Measurements from ENCODE around the gene NUDCD2.

The NUDCD2 gene, protein sequence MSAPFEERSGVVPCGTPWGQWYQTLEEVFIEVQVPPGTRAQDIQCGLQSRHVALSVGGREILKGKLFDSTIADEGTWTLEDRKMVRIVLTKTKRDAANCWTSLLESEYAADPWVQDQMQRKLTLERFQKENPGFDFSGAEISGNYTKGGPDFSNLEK

DNA sequence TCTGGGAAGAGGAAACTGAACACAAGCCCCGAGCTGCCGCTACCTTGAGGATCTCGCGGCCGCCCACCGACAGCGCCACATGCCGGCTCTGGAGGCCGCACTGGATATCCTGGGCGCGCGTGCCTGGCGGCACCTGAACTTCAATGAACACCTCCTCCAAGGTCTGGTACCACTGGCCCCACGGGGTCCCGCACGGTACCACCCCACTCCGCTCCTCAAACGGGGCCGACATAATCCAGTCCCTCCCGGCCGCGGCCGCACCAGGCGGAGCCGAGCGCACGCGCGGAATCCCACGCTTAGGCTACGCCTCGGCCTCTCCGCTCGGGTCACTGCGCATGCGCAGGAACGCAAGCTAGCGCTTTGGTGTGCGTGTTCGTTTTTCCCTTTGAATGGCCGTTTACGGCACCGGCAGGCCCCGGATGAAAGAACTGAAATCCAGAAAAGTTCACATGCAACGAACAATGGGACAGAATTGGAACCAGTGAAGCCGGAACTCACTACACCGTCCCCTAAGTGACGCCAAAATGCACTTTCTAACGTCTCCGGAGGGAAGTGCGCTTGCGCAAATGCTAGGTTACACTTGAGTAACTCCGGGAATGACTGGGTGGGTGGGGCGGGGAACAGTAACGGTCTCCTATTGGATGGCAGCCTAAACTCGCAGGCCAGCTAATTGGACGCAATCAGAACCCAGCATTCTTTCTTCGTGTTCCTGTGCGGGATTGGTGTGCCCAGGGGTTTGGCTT, at the start of gene NUDCD2:
Gene NUDCD2, minus strand, starts transcription at position 284 of the 743 bp plus-strand sequence. Its CDS starts 52 bp downstream, at position 232.
- DNase-seq = peak; percentile 99

DNA sequence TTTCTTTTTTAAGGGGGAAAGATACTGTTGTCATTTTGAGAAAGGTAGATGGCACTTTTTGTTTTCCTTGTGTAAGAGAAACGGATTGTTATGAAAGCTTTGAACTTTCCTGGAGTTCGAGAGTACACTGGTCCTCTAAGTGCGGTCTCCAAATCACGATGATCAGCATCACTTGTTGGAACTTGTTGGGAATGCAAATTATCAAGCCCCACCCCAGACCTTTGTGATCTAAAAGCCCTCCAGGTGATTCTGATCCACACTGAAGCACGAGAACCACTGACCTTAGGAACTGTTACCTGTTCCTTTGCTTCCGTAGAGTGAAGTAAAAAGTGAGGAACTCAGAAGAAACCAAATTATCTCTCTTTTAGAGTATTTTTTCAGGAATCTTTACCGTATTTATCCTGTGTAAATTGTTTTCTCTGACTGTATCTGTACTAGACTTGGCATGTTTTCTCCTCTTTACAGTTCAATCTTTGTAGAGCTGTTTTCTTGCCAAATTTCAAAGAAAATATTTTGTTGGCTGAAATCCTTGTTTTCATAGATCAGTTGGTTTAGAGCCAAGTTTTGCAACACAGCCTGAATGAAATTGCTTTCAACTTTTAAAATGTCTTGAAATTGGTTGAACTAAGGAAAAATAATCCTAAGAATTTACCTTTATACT, 49.5 kb upstream of the NUDCD2 start:
- no peak for DNase-seq

DNA sequence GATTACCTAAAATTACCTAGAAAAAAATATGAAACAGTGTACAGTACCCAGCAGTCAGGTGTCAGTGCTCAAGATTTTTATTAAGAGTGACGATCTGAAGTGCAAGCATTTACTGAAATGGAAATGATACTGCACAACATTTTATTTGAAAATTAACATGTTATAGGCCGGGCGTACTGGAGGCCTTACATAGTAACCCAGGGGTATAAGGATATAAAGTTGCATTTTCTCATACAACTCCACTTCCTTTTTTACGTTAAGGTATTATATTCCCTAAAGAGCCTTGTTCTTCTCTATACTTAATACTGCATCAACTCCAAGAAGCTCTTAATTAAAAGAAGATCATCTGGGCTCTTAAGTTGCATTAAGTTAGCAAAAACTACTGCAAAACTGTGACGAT, 48.9 kb upstream of the NUDCD2 start:
- DNase-seq = no peak

DNA sequence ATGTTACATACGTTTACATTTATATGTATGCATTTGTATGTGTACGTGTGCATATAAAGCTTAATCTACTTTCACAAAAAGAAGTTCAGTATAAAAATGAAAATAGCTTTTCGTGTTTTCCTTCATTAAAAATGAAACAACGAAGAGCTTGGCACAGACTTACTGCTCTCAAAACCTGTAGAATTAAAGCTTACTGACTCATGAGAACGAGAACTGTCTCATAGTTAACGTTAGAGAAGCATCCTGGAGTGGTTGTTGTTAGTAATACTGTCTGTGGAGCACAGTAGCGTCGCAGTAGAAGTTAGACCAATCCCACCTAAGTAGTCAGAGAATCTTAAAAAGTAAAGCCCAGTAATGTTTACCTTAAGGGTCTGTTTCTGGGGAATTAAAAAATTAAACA, 46.8 kb upstream of the NUDCD2 start:
- DNase-seq = no peak

DNA sequence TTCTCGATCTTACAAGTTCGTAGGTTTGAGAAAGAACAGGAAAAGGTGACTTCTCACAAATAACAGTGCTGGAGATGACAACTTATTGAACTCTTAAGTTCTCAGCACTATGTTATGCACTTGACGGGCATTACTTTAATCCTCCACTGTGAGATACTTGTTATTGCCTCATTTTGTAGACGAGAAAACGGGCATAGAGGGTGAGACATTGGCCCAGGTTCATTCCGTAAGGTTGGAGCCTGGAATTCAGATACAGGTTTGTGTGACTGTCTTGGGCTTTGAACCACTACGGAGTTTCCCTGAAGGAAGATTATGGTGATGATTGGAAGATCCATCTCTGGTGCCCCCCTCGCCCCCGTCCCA, 46.2 kb upstream of the NUDCD2 start:
- DNase-seq = no peak

DNA sequence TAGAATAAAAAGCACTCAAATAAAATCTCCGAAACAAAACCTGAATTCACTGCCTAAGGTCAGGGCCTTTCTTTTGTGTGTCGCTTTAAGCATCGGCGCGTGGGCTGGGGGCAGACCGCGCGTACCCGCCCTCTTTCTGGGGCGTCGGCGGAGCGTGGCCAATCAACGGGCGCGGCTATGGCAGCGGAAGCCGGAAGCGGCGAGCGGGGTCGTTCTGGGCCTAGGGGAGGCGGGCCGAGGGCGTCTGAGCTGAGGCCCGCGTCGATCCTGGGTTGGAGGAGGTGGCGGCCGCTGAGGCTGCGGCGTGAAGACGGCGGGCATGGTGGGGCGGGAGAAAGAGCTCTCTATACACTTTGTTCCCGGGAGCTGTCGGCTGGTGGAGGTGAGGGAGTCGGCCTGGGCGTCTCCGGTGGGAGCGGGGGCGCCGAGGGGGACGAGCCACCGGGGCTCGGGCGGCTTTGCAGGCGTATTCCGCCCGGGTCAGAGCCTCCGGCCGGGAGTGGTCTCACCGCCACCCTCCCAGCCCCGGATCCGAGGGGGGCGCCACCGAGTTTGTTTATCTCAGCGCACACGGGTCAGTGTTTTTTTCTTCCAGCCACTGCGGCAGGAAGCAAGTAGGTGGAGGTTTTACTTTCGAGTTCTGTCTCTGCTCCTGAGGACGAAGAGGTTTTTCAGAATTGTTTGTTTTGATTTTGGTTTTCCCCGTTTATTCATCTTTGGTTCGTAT, 45.6 kb upstream of the NUDCD2 start, which contains the start of gene MAT2B:
Gene MAT2B, plus strand, starts transcription at position 252 of the 727 bp plus-strand sequence. Its CDS starts 68 bp downstream, at position 320.
- DNase-seq = peak; percentile 98

DNA sequence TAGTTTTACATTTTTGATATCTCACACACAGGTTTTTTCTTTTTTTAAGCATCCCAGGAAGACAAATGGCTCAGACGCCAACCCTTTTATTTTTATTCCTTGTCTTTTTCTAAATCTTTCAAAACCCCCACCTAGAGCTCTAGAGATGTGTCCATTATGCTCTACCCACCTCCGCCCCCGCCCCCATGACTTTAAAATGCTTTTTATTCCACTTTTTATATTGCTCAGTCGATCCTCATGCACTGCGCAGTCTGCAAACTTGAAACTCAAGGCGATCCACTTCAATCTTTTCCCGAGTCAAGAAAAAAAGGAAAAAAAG, 45.1 kb upstream of the NUDCD2 start:
- no peak for DNase-seq

DNA sequence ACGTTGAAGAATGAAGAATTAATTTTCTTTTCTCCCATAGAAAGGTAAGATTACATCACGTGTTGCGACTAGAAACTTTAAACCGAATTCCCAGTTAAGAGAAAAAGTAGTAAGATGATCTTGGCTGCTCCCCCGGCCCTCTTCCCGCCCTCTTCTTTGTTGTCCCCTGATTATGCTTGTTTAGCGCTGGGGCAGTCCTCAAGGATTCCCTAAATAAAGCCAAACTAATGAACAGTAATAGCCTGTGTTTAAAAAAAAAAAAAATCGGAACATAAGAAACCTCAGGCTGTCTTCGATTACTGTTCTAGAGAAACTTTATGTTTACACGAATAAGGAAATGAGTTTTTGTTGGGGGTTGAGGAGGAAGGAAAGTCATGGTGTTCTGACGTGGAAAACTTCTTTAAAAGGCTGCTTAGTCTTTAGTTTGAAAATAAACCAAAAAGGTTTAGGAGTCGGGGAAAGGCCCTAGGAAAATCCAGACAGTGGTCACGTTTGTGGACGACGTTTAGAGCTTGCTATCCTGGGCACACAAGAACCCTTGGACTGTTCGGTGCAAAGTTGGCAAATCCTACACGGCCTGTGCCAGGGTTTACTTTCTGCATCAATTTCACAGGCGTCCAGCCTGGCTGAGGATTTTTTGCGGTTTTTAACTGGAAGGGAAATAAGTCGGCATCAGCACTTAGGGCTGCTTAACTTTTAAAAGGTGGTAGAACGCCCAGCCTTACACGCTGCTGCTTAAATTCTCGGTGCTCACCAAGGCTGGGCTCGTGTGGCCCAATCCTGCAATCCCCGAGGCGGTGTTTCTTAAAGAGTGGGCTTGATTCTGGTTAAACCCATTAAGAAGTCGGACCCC, 44.4 kb upstream of the NUDCD2 start:
- peak; percentile 80 for DNase-seq

DNA sequence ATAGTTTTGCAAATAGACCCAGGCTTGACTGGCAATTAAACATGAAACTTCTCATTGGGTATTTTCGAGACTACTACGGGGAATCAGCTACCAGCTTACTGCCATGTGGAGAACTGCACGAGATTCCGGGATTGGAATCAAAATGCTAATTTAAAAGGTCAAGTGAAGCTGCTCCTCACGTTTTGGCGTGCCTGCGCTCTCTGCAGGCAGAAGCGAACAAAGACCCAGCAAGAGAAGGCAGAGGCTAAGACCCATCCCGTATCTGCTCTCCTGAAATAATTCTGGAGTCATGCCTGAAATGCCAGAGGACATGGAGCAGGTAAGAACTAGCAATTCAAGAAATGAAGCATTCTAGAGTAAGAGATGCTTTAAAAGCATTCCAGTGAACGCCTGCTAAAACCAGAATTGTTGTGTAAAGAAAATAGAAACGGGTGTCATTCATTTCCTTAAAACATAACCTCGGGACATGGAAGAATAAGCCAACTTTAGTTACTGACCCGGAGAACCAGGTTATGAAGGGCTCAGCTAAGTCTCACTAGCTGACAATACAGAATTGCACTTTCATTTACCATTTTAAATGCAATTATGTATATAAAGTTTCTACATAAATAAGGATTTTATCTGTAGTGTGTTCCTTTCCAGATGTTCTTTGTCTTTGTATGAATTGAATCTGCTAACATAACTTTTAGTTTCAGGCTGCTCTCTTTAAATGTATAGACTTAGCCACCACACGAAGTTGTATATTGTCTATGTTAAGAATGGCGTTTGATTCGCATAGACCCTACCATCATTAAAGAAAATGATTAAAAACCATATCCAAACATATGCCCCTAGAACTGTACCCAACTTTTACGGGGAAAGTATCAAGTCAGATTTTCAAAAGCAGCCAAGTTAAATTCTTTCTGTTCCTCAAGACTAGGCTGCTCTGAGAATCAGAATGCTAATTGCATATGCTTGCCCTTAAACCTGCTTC, 43.5 kb upstream of the NUDCD2 start:
- peak; percentile 85 for DNase-seq

DNA sequence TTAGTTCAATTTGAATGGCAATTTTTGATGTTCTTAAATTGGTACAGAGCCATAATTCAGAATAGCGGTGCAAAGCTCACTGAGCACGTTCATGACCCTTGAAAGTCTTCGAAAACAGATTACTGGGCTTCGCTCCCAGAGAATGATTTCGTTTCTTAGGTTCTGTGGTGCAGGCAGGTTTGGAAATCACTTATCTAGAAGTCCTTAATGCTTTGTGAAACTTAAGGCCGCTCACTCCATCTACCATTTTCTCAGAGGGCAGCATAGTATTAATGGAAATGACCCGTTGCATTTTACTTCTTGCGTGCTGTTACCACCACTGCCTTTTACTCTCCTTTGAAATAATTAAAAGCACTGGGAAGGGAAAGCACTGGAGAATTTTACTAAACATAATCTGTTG, 42.6 kb upstream of the NUDCD2 start:
- DNase-seq = no peak

DNA sequence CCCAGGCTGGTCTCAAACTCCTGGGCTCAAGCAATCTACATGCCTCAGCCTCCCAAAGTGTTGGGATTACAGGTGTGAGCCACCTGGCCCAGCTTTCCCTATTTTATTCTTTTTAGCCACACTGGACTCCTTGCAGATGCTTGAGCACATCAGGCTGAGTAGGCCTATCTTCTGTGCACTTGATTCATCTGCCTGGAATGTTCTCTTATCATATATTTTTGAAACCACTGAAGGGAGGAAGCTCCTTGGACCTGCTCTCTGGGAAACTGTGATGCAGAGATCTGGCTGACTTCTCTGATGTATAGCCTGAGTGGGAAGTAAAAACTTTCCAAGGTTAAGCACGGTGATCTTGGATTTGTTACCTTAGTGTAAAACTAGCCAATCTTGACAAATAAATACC, 39.0 kb upstream of the NUDCD2 start:
- DNase-seq = no peak

DNA sequence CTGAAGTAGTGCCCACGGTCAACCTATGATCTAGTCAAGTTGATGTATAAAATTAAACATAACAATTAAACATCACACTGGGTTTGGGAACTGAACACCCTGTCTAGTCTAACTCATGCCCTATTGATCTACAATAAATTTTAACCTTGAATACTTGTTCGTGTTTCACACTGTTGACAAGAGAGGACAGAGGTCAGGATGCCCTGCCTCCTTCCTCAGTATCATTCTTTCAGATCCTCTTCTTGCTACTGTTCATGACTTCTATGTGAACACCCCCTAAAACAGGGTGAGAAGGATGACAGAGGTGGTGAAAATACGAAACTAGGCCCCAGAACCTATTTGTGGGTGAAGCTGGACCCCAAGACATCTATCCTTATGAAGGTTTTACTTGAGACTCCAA, 37.4 kb upstream of the NUDCD2 start:
- DNase-seq = no peak

DNA sequence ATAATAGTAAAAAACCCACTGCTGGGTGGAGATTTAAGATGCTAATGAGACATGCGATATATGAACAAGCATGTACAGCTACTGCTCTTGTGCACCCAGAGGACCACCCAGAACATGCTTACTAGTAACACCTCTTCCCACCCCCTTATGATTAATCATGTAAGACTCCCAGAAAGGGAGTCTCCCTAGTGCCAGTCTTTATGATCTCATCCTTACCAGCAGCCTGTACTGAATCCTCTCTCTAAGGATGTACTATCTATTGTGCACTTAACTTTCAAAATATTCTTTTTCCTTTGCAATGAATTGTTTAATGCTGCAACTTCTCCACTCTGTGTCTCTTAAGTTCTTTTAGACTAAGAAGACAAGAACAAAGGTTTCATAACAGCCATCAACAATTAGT, 36.4 kb upstream of the NUDCD2 start:
- no peak for DNase-seq

DNA sequence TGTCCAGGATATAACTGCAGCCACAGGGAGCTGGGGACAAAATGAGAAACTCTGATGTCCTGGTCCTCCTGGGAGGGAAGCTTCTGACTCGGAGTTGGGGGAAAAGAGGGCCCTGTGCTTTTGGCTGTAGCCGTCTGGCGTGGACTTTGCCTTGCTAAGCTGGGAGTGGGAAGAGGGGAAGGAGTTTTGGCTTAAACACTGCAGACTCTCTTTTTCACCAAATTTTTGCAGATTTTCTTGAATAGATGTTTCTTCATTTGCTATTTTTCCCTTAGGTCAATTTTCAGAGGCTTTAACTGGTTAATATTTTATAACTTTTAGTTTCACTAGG, 29.8 kb upstream of the NUDCD2 start:
- no peak for DNase-seq

DNA sequence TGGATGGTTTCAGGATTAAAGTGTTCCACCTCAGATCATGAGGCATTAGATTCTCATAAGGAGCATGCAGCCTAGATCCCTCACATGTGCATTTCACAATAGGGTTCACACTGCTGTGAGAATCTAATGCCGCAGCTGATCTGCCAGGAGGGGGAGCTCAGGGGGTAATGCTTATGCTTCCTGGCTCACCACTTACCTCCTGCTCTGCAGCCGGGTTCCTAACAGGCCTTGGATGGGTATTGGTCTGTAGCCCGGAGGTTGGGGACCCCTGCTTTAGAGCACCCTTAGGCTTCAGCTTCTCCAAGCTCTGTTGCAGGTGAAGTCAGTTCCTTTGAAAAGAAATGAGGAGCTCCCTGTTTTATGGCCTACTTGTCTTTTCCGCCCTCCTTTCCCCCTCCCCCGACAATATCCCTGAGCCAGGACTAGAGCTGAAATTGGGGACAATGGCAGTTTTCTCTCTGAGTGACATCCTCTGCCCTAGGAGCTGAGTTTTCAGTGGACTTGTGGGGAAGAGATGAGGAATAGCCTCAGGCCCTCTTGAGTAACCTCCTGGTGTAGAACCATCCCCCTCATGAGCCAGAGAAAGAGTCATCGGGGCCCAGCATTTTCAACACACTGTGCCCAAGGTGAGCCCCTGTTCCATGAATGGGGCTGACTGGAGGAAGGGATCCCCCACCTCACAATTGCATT, 29.3 kb upstream of the NUDCD2 start:
- no peak for DNase-seq

DNA sequence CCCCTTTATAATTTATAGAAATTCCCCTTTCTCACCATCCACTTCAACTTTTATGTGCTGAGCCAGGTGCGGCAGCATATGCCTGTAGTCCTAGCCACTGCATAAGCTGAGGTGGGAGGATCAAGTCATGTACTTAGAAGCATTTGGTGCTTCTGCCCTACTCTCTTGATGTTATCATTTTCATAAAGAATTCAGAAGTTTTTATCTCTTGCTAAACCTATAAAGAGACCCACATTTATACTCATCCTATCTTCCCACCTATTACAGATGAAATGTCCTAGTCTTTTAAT, 19.0 kb upstream of the NUDCD2 start:
- no peak for DNase-seq

DNA sequence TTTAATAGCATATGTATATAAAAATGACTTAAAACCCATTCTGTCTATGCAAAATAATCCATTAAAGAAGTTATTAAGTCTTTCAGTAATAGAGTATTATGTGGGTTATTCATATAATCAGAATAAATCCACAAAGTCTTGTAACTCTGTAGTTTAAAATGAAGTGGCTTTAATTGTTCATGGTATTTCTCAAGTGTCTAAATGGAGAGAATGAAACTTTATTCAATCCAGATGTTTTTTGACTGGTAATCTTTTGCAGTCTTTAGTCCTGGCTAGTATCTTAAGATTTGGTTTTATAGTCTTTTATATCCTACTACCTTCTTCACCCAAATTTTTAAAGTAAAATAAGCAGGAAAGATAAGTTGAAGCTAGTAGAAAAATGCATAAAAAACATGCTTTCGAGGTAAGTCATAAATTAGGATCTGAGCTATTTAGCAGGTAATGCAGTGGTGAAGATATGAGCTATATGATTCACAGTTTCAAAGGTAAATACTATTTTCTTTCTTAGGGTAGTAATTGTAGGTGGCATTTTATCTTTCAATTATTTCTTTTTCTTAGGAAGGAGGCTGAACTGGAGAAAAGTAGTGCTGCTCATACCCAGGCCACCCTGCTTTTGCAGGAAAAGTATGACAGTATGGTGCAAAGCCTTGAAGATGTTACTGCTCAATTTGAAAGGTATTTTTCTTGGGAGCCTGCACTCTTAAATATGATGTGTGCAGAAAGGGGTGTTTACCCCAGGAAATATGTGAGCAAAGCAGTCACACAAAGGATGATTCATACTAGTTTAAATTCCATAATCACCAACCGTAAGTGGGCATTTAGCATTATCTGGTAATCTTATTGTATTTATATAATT, 18.5 kb upstream of the NUDCD2 start:
- no peak for DNase-seq

DNA sequence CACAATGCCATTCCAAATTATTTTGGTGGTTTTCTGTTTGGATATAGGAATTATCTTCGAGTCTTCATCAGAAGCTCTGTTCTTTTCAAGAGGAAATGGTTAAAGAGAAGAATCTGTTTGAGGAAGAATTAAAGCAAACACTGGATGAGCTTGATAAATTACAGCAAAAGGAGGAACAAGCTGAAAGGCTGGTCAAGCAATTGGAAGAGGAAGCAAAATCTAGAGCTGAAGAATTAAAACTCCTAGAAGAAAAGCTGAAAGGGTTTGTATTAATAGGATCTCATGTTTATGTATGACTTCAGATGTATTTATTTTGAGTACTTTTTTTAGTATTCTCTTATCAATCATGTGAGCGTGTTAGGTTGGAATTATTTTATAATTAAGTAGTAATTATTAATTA, 15.5 kb upstream of the NUDCD2 start:
- DNase-seq = no peak

DNA sequence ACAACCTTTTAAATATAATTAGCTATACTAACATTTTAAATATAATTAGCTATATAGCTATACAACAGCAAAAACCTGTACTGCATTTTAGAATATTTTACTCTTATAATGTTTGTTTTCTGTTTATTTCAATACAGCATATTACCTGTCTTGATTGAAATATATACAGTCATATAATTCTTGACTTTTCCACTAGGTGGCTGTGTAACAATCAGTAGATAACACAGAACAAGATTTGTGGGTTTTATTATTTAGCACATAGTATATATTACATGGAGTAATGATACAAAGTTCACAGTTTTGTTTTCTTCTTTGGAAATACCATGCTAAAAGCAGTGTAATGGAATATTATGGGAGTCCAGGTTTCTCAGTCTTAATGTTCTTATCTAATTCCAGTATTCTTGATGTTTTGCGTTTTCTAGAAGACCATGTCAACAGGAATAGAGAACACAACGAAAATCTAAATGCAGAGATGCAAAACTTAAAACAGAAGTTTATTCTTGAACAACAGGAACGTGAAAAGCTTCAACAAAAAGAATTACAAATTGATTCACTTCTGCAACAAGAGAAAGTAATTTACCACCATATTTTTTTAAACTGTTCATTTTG, 13.8 kb upstream of the NUDCD2 start:
- DNase-seq = no peak

DNA sequence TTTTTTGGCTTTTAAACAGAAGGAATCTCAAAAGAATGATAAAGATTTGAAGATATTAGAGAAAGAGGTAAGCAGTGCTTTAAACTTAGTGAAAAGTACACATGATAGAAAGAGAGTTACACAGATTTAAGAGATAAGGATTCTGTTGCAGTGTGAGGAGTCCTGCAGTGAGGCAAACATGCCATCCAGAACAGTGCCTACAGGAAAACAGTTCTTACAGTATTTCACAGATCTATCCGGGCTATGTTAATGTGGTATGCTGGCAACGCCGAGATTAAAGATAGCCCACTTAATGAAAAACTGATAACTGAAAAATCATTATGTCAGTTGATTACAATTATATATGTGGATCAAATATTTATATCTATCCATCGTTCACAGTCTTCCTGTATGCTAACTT, 7.8 kb upstream of the NUDCD2 start:
- no peak for DNase-seq

Measured in right hindlimb (tissue), 1 donor.